GM12892 (cell line): ENCODE data around the gene LOXHD1.

Experiments used
- DNase-seq: peaks from one replicate; pipeline ENCODE4 v3.0.0; 2011; ENCODE audit not compliant: insufficient read length
- FAIRE-seq: peaks from 2 replicates; lab custom pipeline; 2011; peaks lifted over from hg19 to GRCh38; lab: Jason Lieb, UNC
- POLR2A ChIP-seq: IDR thresholded peaks from 2 replicates; pipeline ENCODE4 v1.6.1; 2011; ENCODE audit warnings: low read depth, low read length, control low read depth
- POLR2AphosphoS5 ChIP-seq: IDR thresholded peaks from 2 replicates; pipeline ENCODE4 v1.6.1; 2011; ENCODE audit warnings: low read depth, low read length, control low read depth
- TAF1 ChIP-seq: IDR thresholded peaks from 2 replicates; pipeline ENCODE4 v1.6.1; 2011; ENCODE audit warnings: low read depth, mild to moderate bottlenecking, control low read depth, low read length, borderline replicate concordance

LOXHD1 gene

DNA sequence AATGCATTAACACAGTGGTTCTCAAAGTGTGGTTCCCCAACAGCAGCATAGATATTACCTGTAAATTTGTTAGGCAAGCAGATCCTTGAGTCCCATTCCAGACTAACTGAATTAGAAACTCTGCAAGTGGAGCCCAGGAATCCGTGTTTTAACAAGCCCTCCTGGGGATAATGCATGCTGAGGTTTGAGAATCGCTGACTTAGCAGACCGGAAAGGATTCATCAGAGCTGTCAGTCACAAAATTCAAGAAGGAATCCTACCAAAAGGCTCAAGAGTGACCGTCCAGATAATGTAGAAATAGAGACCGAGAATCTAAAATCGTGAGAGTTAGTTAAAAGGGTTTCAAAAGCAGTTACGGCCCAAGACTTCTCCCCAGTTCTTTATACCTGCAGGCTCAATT, 66.9 kb downstream of the LOXHD1 start:
- FAIRE-seq: no peak

GRCh38 chr18:46588971-46589660, 67.9 kb downstream of the LOXHD1 start:
- no peak for TF ChIP-seq POLR2A
- TF ChIP-seq POLR2AphosphoS5: no peak
- TF ChIP-seq TAF1: no peak
- FAIRE-seq: no peak
- no peak for DNase-seq

More for the DNA sequence above, 66.9 kb downstream of the LOXHD1 start:
- TF ChIP-seq TAF1 (no peak), POLR2A (no peak), POLR2AphosphoS5 (no peak)
- DNase-seq: no peak

GRCh38 chr18:46587600-46587999, 69.4 kb downstream of the LOXHD1 start:
- TF ChIP-seq TAF1 (no peak), POLR2AphosphoS5 (no peak), POLR2A (no peak)
- DNase-seq: no peak
- no peak for FAIRE-seq

- DNase-seq (no peak), FAIRE-seq (no peak)
- TF ChIP-seq POLR2A (no peak), POLR2AphosphoS5 (no peak), TAF1 (no peak)
Measured at GRCh38 chr18:46583711-46584110, 73.3 kb downstream of the LOXHD1 start.

DNA sequence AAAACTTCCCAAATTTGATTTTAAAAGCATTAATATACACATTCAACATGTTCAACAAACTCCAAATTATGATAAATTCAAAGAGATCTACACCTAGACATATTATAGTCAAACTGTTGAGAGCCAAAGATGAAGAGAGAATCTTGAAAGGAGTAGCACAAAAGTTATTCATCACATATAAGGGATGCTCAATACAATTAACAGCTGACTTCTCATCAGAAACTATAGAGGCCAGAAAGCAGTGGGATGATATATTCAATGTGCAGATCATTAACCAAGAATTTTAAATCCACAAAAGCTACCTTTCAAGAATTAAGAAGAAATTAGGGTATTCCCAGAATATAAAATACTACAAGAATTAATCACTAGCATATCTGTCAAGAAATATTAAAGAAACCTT, 75.4 kb downstream of the LOXHD1 start:
- DNase-seq (no peak), FAIRE-seq (no peak)
- TF ChIP-seq TAF1 (no peak), POLR2A (no peak), POLR2AphosphoS5 (no peak)

GRCh38 chr18:46578987-46579386, 78.0 kb downstream of the LOXHD1 start:
- TF ChIP-seq POLR2A (no peak), TAF1 (no peak), POLR2AphosphoS5 (no peak)
- no peak for FAIRE-seq

DNA sequence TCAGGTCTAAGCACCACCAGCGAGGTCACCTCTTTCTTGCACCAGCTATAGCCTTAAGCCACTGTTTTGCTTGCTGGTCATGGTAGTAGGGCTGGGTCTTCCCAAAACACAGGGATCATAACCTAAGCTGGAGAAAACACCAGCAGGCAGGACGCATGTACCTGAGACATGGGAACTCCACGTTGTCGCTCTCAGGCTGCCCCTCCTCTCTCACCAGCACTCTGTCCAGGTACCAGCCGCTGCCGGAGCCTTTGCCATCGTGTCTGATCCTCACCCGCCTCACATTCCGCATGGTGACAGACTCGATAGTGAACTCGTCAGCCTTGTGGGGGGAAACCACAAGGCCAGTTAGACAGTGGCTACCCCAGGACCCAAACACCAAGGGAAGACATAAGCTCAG, 79.5 kb downstream of the LOXHD1 start:
- DNase-seq (no peak), FAIRE-seq (no peak)
- TF ChIP-seq POLR2AphosphoS5 (no peak), TAF1 (no peak), POLR2A (no peak)

More at GRCh38 chr18:46578987-46579386, 78.0 kb downstream of the LOXHD1 start:
- DNase-seq: no peak

DNA sequence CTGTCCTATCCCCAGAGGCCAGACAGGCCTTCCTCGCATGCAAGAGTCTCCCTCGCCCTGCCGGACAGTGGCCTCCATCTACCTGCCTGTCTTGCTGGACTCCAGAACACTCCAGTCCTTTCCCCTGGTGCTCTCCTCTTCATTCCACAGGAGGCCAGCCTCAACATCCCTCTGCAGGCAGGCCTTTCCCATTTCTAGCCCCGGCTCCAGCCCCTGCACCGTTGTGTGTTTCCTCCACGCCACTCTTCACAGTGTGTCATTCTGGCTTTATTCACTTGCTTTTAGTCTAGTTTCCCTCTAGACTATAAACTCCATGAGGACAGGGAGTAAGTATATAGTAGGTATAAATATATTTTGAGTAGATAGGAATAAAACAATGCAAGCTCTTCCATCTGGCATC, 81.2 kb downstream of the LOXHD1 start:
- FAIRE-seq: no peak
- no peak for TF ChIP-seq TAF1
- TF ChIP-seq POLR2AphosphoS5: no peak
- no peak for TF ChIP-seq POLR2A
- DNase-seq: no peak

DNA sequence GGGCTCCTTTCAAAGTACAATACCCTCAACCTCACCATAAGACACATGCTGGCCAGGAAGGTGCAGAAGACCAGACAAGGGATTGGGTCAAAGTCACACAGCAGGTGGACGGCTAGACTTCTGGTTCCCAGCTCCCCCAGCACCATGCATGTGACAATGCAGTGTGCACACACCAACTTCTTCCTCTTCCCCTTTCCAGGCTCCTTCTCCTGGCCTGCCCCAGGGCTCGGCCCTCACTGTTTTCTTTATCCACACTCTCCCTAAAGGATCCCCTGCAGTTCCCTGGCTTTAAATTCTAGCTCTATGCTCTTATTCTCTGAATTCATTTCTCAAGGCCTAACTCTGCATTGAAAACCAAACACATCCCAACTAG, 82.3 kb downstream of the LOXHD1 start:
- DNase-seq (no peak), FAIRE-seq (no peak)
- TF ChIP-seq POLR2A: no peak
- no peak for TF ChIP-seq TAF1
- no peak for TF ChIP-seq POLR2AphosphoS5

DNA sequence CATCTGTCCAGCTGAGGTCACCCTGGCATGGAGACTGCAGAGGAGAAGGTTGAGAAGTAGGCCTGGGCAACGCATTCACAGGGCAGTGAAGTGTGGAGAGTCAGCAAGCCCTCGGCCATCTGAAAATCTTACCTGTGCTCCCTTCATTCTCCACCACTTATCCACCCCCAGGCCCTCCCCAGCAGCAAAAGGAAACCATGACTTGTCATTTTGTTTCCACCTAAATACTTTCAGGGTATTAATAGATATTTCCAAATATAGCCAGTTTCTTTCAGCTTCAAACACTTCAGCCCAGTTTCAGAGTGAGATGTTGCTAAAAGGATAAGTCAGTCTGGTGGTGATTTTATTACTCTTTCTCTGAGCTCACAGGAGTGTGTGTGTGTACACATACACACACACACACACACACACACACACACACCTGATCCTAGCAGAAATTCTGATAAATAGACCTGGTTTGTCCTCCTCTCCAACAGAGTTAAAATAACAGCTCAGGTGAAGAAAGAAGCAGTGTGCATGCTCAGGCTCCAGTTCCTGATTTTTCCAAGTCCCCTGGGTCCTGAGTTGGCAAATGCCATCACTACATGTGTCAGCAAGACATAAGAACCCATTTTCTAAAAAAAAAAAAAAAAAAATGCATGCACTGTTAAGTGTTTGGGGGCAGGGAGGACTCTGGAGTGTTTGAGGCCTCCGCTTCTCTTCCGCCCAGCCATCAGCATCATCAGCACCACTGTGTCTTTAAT, 82.8 kb downstream of the LOXHD1 start:
- TF ChIP-seq POLR2A: no peak
- TF ChIP-seq TAF1: no peak
- no peak for TF ChIP-seq POLR2AphosphoS5
- FAIRE-seq (no peak), DNase-seq (no peak)

DNA sequence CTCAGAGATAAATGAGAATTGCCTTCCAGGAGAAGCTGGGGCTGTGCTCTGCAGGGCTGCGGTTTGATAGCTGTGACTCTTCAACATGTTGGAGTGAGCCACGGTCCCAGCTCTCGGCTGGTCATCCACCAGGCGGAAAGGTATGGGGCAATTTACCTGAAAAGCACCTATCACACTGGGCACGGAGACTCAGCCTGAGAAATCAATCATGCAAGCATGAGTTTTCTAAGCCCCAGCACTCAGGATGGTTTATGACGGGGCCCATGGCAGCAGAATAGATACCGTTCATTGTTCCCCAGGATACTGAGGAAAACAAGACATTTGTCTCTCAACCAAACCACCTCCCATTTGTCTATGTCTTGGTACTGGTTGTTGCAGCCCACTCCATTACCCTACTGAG, 83.9 kb downstream of the LOXHD1 start:
- FAIRE-seq: no peak
- no peak for DNase-seq
- no peak for TF ChIP-seq POLR2AphosphoS5
- TF ChIP-seq TAF1: no peak
- TF ChIP-seq POLR2A: no peak

DNA sequence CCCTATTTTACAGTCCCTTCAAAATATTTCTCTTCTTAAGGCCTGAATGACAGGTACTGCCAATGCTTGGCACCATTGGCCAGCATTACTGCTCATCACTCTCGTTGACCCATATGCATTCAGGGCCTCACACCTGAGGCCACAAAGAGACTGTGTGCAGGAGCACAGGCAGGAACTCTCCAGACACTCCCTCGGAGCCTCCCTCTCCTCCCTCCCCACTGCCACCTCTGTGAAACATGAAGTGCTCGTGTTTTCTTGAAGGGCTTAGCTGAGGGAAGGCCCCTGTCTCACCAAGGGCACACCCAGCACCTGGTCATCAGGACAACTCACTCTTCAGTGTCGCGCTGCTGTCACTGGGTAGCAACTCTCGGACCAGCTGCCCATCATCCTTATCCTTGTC, 85.3 kb downstream of the LOXHD1 start:
- TF ChIP-seq TAF1 (no peak), POLR2AphosphoS5 (no peak), POLR2A (no peak)
- no peak for DNase-seq
- no peak for FAIRE-seq
